Stomach (tissue), 8 donors: ENCODE measurements around the gene TARP.

Experiments used
- DNase-seq, 2 donors: peaks; one replicate each; pipeline versions ENCODE4 v3.0.0 to v3.0.0-alpha.2; 2013 to 2019
- H3K27ac ChIP-seq, 5 donors: fragments of 200-600 bp in 4 of 5; sonication (generic) in 4 of 5; one replicate each; pipeline ENCODE4 v1.5.1; 2013 to 2019; ENCODE audit warnings: mild to moderate bottlenecking in 1 of 5, moderate library complexity in 1 of 5
- H3K27me3 ChIP-seq, 3 donors: fragments of 200-600 bp; sonication (generic); one replicate each; pipeline ENCODE4 v1.5.1; 2017 to 2019; ENCODE audit warnings: mixed run types in 1 of 3
- H3K36me3 ChIP-seq, 4 donors: fragments of 200-600 bp; sonication (generic); 1 replicate in 3 of 4; 2 replicates in 1 of 4; pipeline ENCODE4 v1.5.1; 2016 to 2019
- H3K4me1 ChIP-seq, 4 donors: fragments of 200-600 bp; sonication (generic); one replicate each; pipeline ENCODE4 v1.5.1; 2016 to 2019
- H3K4me3 ChIP-seq, 4 donors: fragments of 200-600 bp; sonication (generic) in 3 of 4; one replicate each; pipeline ENCODE4 v1.5.1; 2016 to 2019; ENCODE audit warnings: mild to moderate bottlenecking in 1 of 4
- H3K9me3 ChIP-seq, 4 donors: fragments of 200-600 bp; sonication (generic); one replicate each; pipeline ENCODE4 v1.5.1; 2016 to 2019
- EP300 ChIP-seq: sonication (generic); formaldehyde crosslinking; IDR thresholded peaks from one replicate; pipeline ENCODE4 v1.6.1; 2017; ENCODE audit warnings: antibody characterized with exemption
- POLR2A ChIP-seq, 4 donors: fragments of 450-650 bp; IDR thresholded peaks; one replicate each; pipeline ENCODE4 v1.6.1; 2016; ENCODE audit warnings: antibody characterized with exemption in 4 of 4, control low read depth in 2 of 4, mild to moderate bottlenecking in 1 of 4, moderate library complexity in 1 of 4
- POLR2AphosphoS5 ChIP-seq, 3 donors: sonication (generic); formaldehyde crosslinking; IDR thresholded peaks; one replicate each; pipeline ENCODE4 v1.6.1; 2016; ENCODE audit warnings: antibody characterized with exemption in 3 of 3
- whole genome bisulfite sequencing, 5 donors: extraction: QIAGEN DNeasy Blood & Tissue Kit in 3 of 5; methylation state at CpG; one replicate each; pipeline versions ENCODE4 v1.1.5 to v1.1.7; 2013 to 2018; 5-methylcytosine and 5-hydroxymethylcytosine counted together
- intact Hi-C: fragments of 100-400 bp; cut with DNase I; formaldehyde crosslinking; loops from one replicate; pipeline ENCODE4 v1.15.1; 2023; ENCODE audit warnings: low total_unique reads
- TF ChIP-seq, protein P1 (sequence below), 7 experiments: fragments of 450-650 bp in 4 of 7; fragments of 200-600 bp in 3 of 7; sonication (generic) in 3 of 7; IDR thresholded peaks; one replicate each; pipeline ENCODE4 v1.5.1; 2016 to 2019; ENCODE audit warnings: antibody characterized with exemption in 7 of 7, control low read depth in 2 of 7, mild to moderate bottlenecking in 1 of 7
- donor health status: healthy with polysubstance abuse.
- donor health status: Bipolar disorder and iron deficiency.
- donor health status: healthy.

The TARP gene

DNA sequence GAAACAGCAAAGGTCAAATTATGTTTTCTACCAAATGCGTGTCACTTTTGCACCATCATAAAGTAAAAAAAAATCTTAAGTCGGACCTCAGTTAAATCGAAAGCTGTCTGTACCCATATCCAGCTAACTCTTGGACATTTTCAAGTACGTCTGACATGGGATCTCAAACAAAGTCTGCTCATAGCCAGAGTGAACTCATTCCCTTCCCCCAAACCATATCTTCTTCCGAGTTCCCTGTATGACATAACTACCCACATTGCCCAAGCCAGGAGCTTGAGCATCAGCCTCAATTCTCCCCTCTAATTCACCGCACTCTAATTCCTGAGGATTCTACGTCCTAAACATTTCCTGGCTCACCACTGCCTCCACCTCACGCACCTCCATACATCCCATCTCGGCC, 44.8 kb upstream of the TARP start:
- no peaks in the 10 kb centered on the region for H3K27me3 ChIP-seq
- intact Hi-C loops, result no loop called here
- H3K4me3 ChIP-seq, result no peak overlapping the region
- peak overlapping the region in 2 of 5 donors; percentile 23 to 54 for H3K27ac ChIP-seq
- no peaks in the 10 kb centered on the region for H3K36me3 ChIP-seq
- 64 to 76% (median 72%) methylated on average over 9 of the region's 9 CpGs for WGBS, 5 donors
- no peaks in the 10 kb centered on the region for H3K9me3 ChIP-seq
- peaks cover 0 to 3% (median under 1%) of the 10 kb centered on the region in 4 donors for H3K4me1 ChIP-seq
- TF ChIP-seq, protein P1, sequence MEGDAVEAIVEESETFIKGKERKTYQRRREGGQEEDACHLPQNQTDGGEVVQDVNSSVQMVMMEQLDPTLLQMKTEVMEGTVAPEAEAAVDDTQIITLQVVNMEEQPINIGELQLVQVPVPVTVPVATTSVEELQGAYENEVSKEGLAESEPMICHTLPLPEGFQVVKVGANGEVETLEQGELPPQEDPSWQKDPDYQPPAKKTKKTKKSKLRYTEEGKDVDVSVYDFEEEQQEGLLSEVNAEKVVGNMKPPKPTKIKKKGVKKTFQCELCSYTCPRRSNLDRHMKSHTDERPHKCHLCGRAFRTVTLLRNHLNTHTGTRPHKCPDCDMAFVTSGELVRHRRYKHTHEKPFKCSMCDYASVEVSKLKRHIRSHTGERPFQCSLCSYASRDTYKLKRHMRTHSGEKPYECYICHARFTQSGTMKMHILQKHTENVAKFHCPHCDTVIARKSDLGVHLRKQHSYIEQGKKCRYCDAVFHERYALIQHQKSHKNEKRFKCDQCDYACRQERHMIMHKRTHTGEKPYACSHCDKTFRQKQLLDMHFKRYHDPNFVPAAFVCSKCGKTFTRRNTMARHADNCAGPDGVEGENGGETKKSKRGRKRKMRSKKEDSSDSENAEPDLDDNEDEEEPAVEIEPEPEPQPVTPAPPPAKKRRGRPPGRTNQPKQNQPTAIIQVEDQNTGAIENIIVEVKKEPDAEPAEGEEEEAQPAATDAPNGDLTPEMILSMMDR (IDR thresholded peaks at IDR 0.05), result no peak
- no peak for TF ChIP-seq POLR2AphosphoS5 (IDR thresholded peaks at IDR 0.05)
- TF ChIP-seq POLR2A (IDR thresholded peaks at IDR 0.05), result no peak
- TF ChIP-seq EP300, result no peak
- DNase-seq, result no peak

GRCh38 chr7:38317515-38317914, 44.1 kb upstream of the TARP start:
- 54 to 73% (median 71%) methylated on average over 8 to 9 of the region's 9 CpGs for WGBS, 5 donors
- H3K4me3 ChIP-seq, result no peak overlapping the region

GRCh38 chr7:38316733-38317360, 43.4 kb upstream of the TARP start:
- H3K4me3 ChIP-seq, result no peak overlapping the region
- no peaks in the 10 kb centered on the region for H3K27me3 ChIP-seq
- no peak overlapping the region for H3K27ac ChIP-seq
- 63 to 71% (median 68%) methylated on average over 8 of the region's 8 CpGs for WGBS, 5 donors
- TF ChIP-seq, protein P1 (IDR thresholded peaks at IDR 0.05), result no peak
- no peaks in the 10 kb centered on the region for H3K9me3 ChIP-seq
- H3K4me1 ChIP-seq, result peaks cover 0 to 7% (median 3%) of the 10 kb centered on the region in 4 donors
- H3K36me3 ChIP-seq, result no peaks in the 10 kb centered on the region
- intact Hi-C loops, result no loop called here
- DNase-seq, result no peak

More at GRCh38 chr7:38317515-38317914, 44.1 kb upstream of the TARP start:
- intact Hi-C loops, result no loop called here
- TF ChIP-seq EP300 (no peak), POLR2AphosphoS5 (IDR thresholded peaks at IDR 0.05) (no peak), POLR2A (IDR thresholded peaks at IDR 0.05) (no peak)
- TF ChIP-seq, protein P1 (IDR thresholded peaks at IDR 0.05), result no peak
- no peaks in the 10 kb centered on the region for H3K36me3 ChIP-seq
- H3K9me3 ChIP-seq, result no peaks in the 10 kb centered on the region
- no peak for DNase-seq
- peaks cover 0 to 7% (median 3%) of the 10 kb centered on the region in 4 donors for H3K4me1 ChIP-seq
- H3K27me3 ChIP-seq, result no peaks in the 10 kb centered on the region
- no peak overlapping the region for H3K27ac ChIP-seq

DNA sequence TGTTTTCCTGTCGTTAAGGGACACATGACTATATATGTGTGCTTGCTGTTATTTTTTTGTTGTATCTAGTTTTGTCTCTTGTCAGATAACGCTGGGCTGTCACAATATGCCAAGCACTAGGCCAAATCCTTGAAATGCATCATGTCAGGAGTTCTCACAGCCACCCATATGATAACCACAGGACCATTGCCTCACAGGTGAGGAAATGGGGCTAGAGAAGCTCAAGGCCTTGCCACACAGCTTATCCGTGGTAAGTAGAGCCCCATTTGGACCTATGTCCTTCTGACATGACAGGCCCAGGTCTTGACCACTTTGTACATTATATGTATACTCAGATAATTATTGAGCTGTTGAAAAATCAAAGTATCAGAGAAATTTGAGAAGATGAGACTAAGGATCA, 42.0 kb upstream of the TARP start:
- DNase-seq, result no peak
- Histone ChIP-seq H3K27ac (no peak overlapping the region), H3K36me3 (no peaks in the 10 kb centered on the region), H3K4me1 (peaks cover 0 to 19% (median 10%) of the 10 kb centered on the region in 4 donors), H3K9me3 (no peaks in the 10 kb centered on the region), H3K4me3 (no peak overlapping the region), H3K27me3 (peaks cover 0 to 7% (median 5%) of the 10 kb centered on the region in 3 donors)
- intact Hi-C loops, result no loop called here
- 83 to 89% (median 88%) methylated on average over 3 of the region's 3 CpGs for WGBS, 5 donors
- TF ChIP-seq EP300 (no peak), POLR2AphosphoS5 (IDR thresholded peaks at IDR 0.05) (no peak), POLR2A (IDR thresholded peaks at IDR 0.05) (no peak)
- TF ChIP-seq, protein P1 (IDR thresholded peaks at IDR 0.05), result no peak
